KBM-7 (cell line): ENCODE results near the gene COPE.
"Not testable (repeated sequence)": the region's sequence is repeated elsewhere in the genome, so short reads cannot be mapped to it uniquely, and the experiment has no call there.

ENCODE experiments used
- DNase-seq: peaks from one replicate; pipeline ENCODE4 v3.0.0-alpha.2; 2015
- in situ Hi-C: fragments of 300-500 bp; cut with MboI; formaldehyde crosslinking; loops from 2 replicates; pipeline ENCODE4 v1.14.3; 2020; ENCODE audit warnings: low sequenced_read_pairs, low pct_unique_long_range_greater_than_20kb, mixed read lengths

COPE gene

GRCh38 chr19:18919086-18919899 is at the start of gene COPE, which contains the start of gene DDX49:
Gene COPE (minus strand): TSS chr19:18919387. CDS start chr19:18919348, 39 bp downstream.
Gene DDX49 (plus strand): TSS chr19:18919715. CDS start chr19:18919742, 27 bp downstream.
- in situ Hi-C loops: no loop called here
- peak; percentile 100 for DNase-seq

GRCh38 chr19:18967358-18968146 is 48.4 kb upstream of the COPE start:
- in situ Hi-C loops: no loop called here
- DNase-seq: peak; percentile 71

- in situ Hi-C loops: no loop called here
- peak; percentile 52 for DNase-seq
These were observed 47.1 kb upstream of the COPE start for GRCh38 chr19:18966307-18966706.

- in situ Hi-C loops: no loop called here
These were observed 44.9 kb upstream of the COPE start for GRCh38 chr19:18964121-18964520.

GRCh38 chr19:18961767-18962620 is 42.8 kb upstream of the COPE start:
- in situ Hi-C loops: no loop called here
- DNase-seq: no peak

More at GRCh38 chr19:18964121-18964520, 44.9 kb upstream of the COPE start:
- DNase-seq: no peak

- no peak for DNase-seq
- in situ Hi-C loops: no loop called here
These were observed 41.2 kb upstream of the COPE start for GRCh38 chr19:18960370-18960769.

GRCh38 chr19:18955042-18955441 is 35.9 kb upstream of the COPE start:
- no peak for DNase-seq
- in situ Hi-C loops: no loop called here

- in situ Hi-C loops: no loop called here
- no peak for DNase-seq
These were observed 34.9 kb upstream of the COPE start for GRCh38 chr19:18954094-18954493.

- in situ Hi-C loops, DNase-seq: not testable (repeated sequence)
These were observed 33.3 kb upstream of the COPE start for GRCh38 chr19:18952364-18953003.

GRCh38 chr19:18951721-18952281 is 32.6 kb upstream of the COPE start:
- DNase-seq: no peak
- in situ Hi-C loops: no loop called here

- no peak for DNase-seq
- in situ Hi-C loops: no loop called here
These were observed 30.7 kb upstream of the COPE start for GRCh38 chr19:18949858-18950257.

GRCh38 chr19:18948976-18949356 is 29.8 kb upstream of the COPE start:
- DNase-seq: no peak
- in situ Hi-C loops: no loop called here

GRCh38 chr19:18948075-18948975 is 29.1 kb upstream of the COPE start:
- no peak for DNase-seq
- in situ Hi-C loops: no loop called here

- no peak for DNase-seq
- in situ Hi-C loops: no loop called here
These were observed 27.7 kb upstream of the COPE start for GRCh38 chr19:18946918-18947317.

- in situ Hi-C loops: no loop called here
- DNase-seq: no peak
These were observed 27.1 kb upstream of the COPE start for GRCh38 chr19:18946335-18946734.

GRCh38 chr19:18945297-18945696 is 26.1 kb upstream of the COPE start:
- DNase-seq: no peak
- in situ Hi-C loops: no loop called here

- in situ Hi-C loops: no loop called here
- DNase-seq: no peak
These were observed 24.3 kb upstream of the COPE start for GRCh38 chr19:18943465-18943864.

- in situ Hi-C loops: no loop called here
- DNase-seq: no peak
These were observed 23.5 kb upstream of the COPE start for GRCh38 chr19:18942692-18943091.
